ENCODE measurements around the gene SH3TC1.

Gene SH3TC1

DNA sequence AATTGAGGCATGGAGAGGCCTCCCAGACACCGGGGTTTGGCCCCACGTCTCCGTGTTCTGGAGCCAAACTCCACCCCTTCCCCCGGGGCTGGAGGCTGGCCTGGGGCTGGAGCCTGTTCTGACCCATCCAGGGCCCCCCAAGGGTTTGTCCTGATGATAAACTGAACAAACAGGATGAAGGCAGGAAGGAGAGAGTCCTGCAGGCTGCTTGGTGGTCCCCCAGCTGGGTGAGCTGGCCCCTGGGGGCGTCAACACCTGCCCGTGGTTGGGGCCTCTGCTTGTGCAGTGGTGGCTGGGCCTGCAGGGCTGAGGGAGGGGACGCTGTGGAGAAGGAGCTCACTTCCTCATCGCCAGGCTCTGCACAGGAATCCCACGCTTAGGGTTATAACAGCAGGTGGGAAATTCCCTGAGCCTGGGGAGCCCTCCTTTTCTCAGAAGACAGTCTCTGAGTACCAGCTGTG lies 2.3 kb downstream of the SH3TC1 start:
- DNase-seq = no peak

GRCh38 chr4:8202108-8203051 lies 3.3 kb downstream of the SH3TC1 start:
- DNase-seq = no peak

DNA sequence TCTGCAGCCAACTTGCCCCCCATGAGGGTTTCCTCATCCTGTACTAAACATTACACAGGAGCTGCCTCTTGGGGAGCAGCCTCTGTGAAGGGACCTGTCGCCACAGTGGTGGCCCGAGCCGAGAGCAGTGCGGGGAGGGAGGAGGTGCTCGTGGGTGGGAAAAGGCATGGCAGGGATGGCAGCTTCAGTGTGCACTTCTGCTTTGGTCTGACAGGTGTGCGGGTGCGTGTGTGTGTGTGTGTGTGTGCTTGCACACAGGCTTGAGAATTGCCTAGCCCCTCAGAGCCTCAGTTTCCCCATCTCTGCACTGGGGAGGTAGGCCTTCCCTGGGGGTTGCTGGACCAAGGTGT lies 3.9 kb downstream of the SH3TC1 start:
- no peak for DNase-seq

GRCh38 chr4:8203817-8204216 lies 4.7 kb downstream of the SH3TC1 start:
- DNase-seq = no peak

GRCh38 chr4:8204576-8205227 lies 5.6 kb downstream of the SH3TC1 start:
- no peak for DNase-seq

DNA sequence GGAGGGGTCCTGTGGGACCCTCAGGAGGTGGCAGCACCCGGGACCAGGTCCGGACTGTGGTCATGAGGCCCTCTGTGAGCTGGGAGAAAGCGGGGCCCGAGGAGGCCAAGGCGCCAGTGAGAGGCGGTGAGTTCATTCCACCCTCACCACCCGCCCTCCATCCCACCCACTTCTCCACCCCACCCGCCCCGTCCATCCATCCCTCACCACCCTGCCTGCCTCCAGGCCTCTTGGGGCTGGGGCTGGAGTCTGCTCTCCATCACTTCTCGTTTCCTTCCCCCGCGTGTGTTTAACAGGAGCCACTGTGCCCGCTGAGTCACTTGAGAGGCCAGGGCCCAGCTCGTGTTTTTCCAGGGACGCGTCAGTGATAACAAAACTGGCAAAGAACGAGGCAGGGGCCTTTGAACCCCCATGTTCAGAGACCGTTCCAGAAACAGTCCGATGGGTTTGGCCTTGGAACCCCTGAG lies 6.2 kb downstream of the SH3TC1 start:
- no peak for DNase-seq

DNA sequence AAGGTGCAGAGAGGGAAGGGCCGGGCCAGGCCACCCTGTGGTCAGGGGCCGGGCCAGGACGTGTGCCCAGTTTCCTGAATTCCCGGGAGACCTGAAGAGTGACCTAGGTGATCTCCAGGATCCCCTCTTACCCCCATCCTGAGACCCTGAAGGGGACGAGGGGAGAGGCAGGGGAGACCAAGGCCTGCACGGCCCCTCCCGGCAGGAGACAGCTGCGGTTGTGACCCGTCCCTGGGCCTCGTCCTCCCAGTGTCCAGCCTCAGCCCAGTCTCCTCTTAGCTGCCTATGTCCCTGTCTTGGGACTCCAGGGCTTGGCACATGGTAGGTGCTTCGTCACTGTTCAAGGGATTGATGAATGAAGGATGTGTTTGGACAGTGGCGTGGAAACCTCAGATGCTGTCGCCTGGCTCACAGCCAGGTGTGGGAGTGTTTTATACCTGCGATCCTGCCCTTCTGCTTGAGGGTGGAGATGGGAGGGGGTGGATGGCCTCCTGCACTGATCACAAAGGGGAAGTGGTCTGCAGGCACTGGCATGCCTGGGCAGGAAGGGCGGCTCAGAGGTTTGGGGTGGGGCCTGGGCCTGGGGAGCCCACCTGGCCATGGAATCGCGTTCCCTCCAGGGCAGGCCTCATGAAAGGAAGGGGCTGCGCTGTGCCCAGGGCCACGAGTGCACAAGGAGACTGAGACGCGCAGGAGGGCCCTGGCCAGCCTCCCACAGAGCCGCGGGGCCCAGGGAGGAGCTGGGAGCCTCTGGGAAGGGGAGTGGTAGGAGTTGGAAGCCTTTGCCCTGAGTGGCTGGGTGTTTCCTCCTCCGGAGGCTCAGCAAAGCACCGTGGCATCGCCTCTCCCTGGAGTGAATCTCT lies 6.9 kb downstream of the SH3TC1 start:
- no peak for DNase-seq

GRCh38 chr4:8207314-8207713 lies 8.2 kb downstream of the SH3TC1 start:
- no peak for DNase-seq

DNA sequence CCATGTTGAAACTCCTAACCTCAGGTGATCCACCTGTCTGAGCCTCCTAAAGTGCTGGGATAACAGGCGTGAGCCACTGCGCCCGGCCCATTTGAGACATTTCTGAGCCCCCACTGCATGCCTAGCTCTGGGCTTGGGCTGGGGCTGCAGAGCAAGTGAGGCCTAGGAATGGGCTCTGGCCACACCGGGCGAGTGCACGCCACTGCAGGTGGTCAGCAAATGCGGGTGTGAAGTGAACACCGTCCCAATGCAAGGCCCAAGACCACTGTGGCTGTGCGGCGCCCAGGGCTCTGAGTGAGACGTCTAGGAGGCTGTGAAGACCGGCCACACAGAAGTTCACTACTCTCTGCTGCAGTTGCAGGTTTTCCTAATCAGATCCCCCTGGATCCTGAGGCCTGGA lies 9.5 kb downstream of the SH3TC1 start:
- DNase-seq = no peak

- no peak for DNase-seq
These were observed 10.2 kb downstream of the SH3TC1 start for GRCh38 chr4:8209181-8209874.

DNA sequence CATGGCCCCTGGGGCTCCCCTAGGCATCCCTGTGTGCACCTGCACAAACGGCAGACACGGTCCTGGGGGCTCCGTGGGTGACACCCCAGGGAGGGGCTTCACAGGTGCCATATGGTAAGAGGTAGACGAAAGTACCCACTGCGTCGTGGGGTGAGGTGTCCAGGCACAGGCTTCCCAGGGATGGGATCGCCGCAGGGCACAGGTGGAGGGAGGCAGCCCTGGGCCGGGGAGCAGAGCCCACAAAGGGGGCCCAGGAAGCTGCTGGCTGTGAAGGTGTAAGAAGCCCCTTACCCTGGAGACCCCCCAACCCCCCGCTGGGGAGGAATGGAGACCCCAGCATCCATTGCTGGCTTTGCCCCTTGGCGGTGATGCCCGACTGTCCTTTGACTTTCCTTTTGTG lies 10.9 kb downstream of the SH3TC1 start:
- DNase-seq = no peak

- no peak for DNase-seq
These were observed 11.5 kb downstream of the SH3TC1 start for GRCh38 chr4:8210616-8211015.

GRCh38 chr4:8211251-8211650 lies 12.2 kb downstream of the SH3TC1 start:
- DNase-seq = no peak

- DNase-seq = no peak
These were observed 12.9 kb downstream of the SH3TC1 start for GRCh38 chr4:8211737-8212581.

GRCh38 chr4:8212622-8213021 lies 13.5 kb downstream of the SH3TC1 start:
- no peak for DNase-seq

DNA sequence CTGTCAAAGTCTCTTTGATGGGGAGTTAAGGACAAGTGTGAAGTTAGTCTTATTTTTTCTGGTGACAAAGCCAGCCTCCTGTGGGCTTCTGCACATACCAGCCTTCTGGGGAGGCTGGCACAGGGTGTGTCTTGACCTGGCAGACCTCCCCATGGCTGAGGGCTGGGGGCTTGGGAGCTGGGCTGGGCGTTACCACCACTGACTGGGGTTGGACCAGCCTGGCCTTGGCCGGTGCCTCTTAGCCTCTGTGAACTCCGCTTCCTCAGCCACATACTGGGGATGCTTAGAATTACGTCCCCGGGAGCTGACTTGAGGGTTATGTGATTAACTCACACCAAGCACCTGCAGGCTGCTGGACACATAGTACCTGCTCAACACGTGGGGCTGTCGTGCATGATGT lies 14.0 kb downstream of the SH3TC1 start:
- DNase-seq = no peak

DNA sequence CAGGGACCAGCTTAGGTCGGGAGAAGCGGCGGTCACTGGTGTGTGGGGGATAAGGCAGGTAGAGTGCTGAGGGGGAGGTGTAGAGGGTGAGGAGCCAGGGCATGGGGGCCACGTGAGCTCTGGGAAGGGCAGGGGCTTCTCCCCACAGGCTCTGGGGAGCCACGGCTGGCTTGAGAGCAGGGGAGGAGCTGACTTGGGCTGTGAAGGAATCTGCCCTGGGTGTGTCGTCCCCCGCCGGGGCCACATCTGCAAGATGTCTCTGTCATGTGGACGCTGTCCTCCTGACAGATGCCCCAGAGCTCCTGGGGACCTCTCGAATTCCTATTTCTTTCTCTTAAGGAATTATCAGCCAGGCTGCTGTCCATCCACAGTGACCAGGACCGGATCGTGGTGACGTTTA lies 15.0 kb downstream of the SH3TC1 start:
- DNase-seq = no peak

DNA sequence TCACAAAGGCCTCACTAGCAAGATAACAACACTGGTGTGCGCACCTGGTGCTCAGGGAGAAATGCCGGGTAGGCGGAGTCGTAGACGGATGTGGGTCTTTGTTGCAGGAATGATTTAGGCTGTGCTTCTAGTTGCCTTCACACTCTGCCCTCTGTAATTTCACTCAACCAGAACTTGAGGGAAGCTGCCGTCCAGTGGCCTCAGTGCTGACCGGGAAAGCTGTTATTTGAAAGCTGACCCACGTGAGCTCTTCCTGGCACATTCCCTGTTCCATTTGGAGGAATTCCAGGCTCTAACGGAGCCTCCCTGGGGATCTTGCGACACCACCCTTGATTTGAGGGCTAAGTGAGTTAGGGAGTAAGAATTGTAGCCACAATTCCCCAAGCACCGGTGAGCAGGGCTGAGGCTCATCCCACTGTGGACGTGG lies 15.9 kb downstream of the SH3TC1 start:
- no peak for DNase-seq

DNA sequence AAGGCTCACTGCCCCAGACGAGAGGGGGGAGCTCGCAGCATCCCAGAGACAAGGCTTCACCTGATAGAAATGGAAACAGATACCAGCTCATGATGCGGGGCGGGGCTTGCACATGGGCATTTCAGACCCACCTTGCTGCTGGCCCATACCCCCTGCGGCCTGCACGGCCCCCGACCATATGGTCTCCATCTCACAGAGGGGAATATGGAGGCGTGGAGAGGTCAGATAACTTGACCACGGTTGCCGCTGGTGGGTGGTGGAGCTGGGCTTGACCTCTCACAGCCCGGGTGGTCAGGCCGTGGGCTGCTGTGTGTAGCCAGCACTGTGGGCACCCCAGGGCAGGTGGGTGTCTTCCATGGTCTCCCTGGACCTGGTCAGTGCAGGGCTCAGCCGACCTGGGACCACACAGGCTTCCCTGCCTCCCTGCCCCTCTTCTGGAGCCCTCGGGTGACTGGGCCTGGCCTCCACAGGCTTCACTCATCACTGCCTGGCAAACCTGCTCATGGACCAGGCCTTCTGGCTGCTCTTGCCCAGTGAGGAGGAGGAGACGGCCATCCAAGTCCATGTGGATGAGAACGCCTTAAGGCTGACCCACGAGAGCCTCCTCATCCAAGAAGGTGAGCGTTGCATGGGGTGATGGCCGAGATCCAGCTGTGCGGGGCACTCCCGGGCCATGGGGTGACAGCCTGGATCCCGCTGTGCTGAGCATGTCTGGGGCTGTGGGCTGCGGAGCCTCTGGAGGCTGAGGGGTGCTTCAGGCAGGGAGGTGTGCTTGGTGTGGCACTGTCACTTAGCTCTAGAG lies 16.8 kb downstream of the SH3TC1 start:
- no peak for DNase-seq

DNA sequence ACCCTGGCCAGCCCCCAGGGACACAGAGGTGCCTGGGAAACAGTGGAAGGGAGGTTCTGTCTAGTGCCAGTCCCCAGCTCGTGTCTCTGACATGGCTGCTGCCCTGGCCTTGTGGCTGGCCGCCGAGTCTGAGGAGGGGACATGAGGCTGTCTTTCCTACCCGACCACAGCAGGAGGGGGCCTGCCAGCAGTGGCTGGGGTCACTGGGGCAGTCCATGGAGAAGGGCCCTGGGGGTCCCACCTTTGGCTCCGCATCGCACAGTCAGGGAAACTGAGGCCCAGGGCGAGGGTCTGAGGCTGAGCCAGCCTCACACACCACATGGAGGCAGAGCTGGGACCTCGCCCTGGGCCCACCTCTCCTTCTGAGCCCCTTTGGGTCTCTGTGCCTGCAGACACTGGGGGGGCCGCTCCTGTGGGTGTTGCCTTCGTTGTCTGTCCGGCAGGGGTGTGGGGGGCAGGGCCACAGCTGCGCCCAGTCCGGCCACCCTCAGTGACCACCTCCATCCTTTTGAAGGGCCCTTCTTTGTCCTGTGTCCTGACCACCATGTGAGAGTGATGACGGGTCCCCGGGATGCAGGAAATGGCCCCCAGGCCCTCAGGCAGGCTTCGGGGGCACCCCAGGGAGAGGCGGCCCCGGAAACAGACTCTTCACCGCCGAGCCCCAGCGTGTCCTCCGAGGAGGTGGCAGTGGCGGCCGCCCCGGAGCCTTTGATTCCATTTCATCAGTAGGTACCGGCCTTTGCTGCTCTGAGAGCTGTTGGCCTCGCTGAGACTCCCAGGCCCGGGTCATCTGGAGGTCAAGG lies 17.6 kb downstream of the SH3TC1 start:
- no peak for DNase-seq
